ENCODE results near the gene FHAD1. TPM values are rescaled to one million over a fixed set of nuclear protein-coding genes. Genes with fewer than 3 reads are reported as not detected.
"Not testable (repeated sequence)": the region's sequence is repeated elsewhere in the genome, so short reads cannot be mapped to it uniquely, and the experiment has no call there.

Gene FHAD1
- total and polyA plus RNA-seq, 2 experiments from 2014 or later, result 0.24 to 0.74 TPM

- Histone ChIP-seq H3K27ac (no peak overlapping the region), H3K4me1 (ENCODE audit: low read depth) (no peaks in the 10 kb centered on the region), H3K36me3 (no peaks in the 10 kb centered on the region), H3K4me3 (no peak overlapping the region), H3K27me3 (no peaks in the 10 kb centered on the region), H3K9me3 (ENCODE audit: low read depth) (no peaks in the 10 kb centered on the region)
- peak in 1 of 2 donors; percentile 57 for DNase-seq (ENCODE audit: low read depth in 1 of 2, low spot score in 1 of 2)
- no peak for TF ChIP-seq CTCF (IDR thresholded peaks at IDR 0.05; ENCODE audit: low read depth, low read length)
These were observed 58.4 kb downstream of the FHAD1 start for GRCh38 chr1:15305468-15305770.

- not testable (repeated sequence) for H3K36me3 ChIP-seq; H3K27ac ChIP-seq; H3K9me3 ChIP-seq (ENCODE audit: low read depth); H3K27me3 ChIP-seq; H3K4me1 ChIP-seq (ENCODE audit: low read depth); DNase-seq (ENCODE audit: low read depth in 1 of 2, low spot score in 1 of 2); H3K4me3 ChIP-seq
These were observed 59.3 kb downstream of the FHAD1 start for GRCh38 chr1:15306352-15306751.

- Histone ChIP-seq H3K9me3 (ENCODE audit: low read depth) (no peaks in the 10 kb centered on the region), H3K27me3 (no peaks in the 10 kb centered on the region), H3K27ac (no peak overlapping the region), H3K4me1 (ENCODE audit: low read depth) (no peaks in the 10 kb centered on the region), H3K36me3 (no peaks in the 10 kb centered on the region), H3K4me3 (no peak overlapping the region)
- DNase-seq (ENCODE audit: low read depth in 1 of 2, low spot score in 1 of 2), result no peak
- TF ChIP-seq CTCF (IDR thresholded peaks at IDR 0.05; ENCODE audit: low read depth, low read length), result no peak
These were observed 61.1 kb downstream of the FHAD1 start for GRCh38 chr1:15308135-15308534.

GRCh38 chr1:15308621-15309027 is 61.6 kb downstream of the FHAD1 start:
- Histone ChIP-seq H3K4me3 (no peak overlapping the region), H3K4me1 (ENCODE audit: low read depth) (no peaks in the 10 kb centered on the region), H3K27me3 (no peaks in the 10 kb centered on the region), H3K9me3 (ENCODE audit: low read depth) (no peaks in the 10 kb centered on the region), H3K27ac (no peak overlapping the region), H3K36me3 (no peaks in the 10 kb centered on the region)
- no peak for TF ChIP-seq CTCF (IDR thresholded peaks at IDR 0.05; ENCODE audit: low read depth, low read length)
- no peak for DNase-seq (ENCODE audit: low read depth in 1 of 2, low spot score in 1 of 2)

GRCh38 chr1:15309687-15310086 is 62.7 kb downstream of the FHAD1 start:
- H3K4me3 ChIP-seq, result no peak overlapping the region
- H3K9me3 ChIP-seq (ENCODE audit: low read depth), result no peaks in the 10 kb centered on the region
- H3K4me1 ChIP-seq (ENCODE audit: low read depth), result no peaks in the 10 kb centered on the region
- DNase-seq (ENCODE audit: low read depth in 1 of 2, low spot score in 1 of 2), result no peak
- H3K36me3 ChIP-seq, result no peaks in the 10 kb centered on the region
- H3K27me3 ChIP-seq, result no peaks in the 10 kb centered on the region
- TF ChIP-seq CTCF (IDR thresholded peaks at IDR 0.05; ENCODE audit: low read depth, low read length), result no peak
- H3K27ac ChIP-seq, result no peak overlapping the region

GRCh38 chr1:15310544-15310943 is 63.5 kb downstream of the FHAD1 start:
- Histone ChIP-seq H3K9me3 (ENCODE audit: low read depth) (no peaks in the 10 kb centered on the region), H3K4me1 (ENCODE audit: low read depth) (no peaks in the 10 kb centered on the region), H3K27ac (no peak overlapping the region), H3K27me3 (no peaks in the 10 kb centered on the region), H3K4me3 (no peak overlapping the region), H3K36me3 (no peaks in the 10 kb centered on the region)
- no peak for DNase-seq (ENCODE audit: low read depth in 1 of 2, low spot score in 1 of 2)
- no peak for TF ChIP-seq CTCF (IDR thresholded peaks at IDR 0.05; ENCODE audit: low read depth, low read length)

All from cardiac muscle cell (in vitro differentiated cells and primary cell).